Subcutaneous adipose tissue (tissue), 4 donors: ENCODE results near the gene STN1. TPM values are rescaled to one million over a fixed set of nuclear protein-coding genes. Genes with fewer than 3 reads are reported as not detected.

Source experiments
- CTCF ChIP-seq: fragments of 450-650 bp; IDR thresholded peaks from one replicate; pipeline ENCODE4 v1.5.1; 2016; ENCODE audit warnings: low read depth, mild to moderate bottlenecking, control low read depth, antibody characterized with exemption, moderate library complexity
- total RNA-seq, 4 donors: library from RNA; depleted of rRNA; stranded (reverse); fragments of >200 nt; gene quantifications; one replicate each; pipeline ENCODE4 v1.1.0, GENCODE V29; 2016

STN1 gene
- total RNA-seq, 4 donors from 2014 or later: 16.6 to 28.4 (median 24.7) TPM

GRCh38 chr10:103921750-103922195 is 3.8 kb upstream of the STN1 start:
- TF ChIP-seq CTCF: no peak

- no peak for TF ChIP-seq CTCF
Observed at GRCh38 chr10:103921248-103921647, 3.3 kb upstream of the STN1 start.

GRCh38 chr10:103919648-103920025 is 1.7 kb upstream of the STN1 start:
- TF ChIP-seq CTCF: no peak

GRCh38 chr10:103917302-103918052 is 507 bp downstream of the STN1 start:
- TF ChIP-seq CTCF: no peak

GRCh38 chr10:103916876-103917275 is 1.1 kb downstream of the STN1 start:
- TF ChIP-seq CTCF: no peak

GRCh38 chr10:103916254-103916653 is 1.7 kb downstream of the STN1 start:
- TF ChIP-seq CTCF: no peak

- TF ChIP-seq CTCF: no peak
Observed at GRCh38 chr10:103915796-103916195, 2.2 kb downstream of the STN1 start.
